CD4-positive, alpha-beta T cell treated with Interleukin-1 beta for 1 hour (primary cell): ENCODE measurements around the gene TGFA.

Source experiments
- DNase-seq, 2 donors: peaks; one replicate each; pipeline ENCODE4 v3.0.0-alpha.2; 2020 to 2022

TGFA gene

DNA sequence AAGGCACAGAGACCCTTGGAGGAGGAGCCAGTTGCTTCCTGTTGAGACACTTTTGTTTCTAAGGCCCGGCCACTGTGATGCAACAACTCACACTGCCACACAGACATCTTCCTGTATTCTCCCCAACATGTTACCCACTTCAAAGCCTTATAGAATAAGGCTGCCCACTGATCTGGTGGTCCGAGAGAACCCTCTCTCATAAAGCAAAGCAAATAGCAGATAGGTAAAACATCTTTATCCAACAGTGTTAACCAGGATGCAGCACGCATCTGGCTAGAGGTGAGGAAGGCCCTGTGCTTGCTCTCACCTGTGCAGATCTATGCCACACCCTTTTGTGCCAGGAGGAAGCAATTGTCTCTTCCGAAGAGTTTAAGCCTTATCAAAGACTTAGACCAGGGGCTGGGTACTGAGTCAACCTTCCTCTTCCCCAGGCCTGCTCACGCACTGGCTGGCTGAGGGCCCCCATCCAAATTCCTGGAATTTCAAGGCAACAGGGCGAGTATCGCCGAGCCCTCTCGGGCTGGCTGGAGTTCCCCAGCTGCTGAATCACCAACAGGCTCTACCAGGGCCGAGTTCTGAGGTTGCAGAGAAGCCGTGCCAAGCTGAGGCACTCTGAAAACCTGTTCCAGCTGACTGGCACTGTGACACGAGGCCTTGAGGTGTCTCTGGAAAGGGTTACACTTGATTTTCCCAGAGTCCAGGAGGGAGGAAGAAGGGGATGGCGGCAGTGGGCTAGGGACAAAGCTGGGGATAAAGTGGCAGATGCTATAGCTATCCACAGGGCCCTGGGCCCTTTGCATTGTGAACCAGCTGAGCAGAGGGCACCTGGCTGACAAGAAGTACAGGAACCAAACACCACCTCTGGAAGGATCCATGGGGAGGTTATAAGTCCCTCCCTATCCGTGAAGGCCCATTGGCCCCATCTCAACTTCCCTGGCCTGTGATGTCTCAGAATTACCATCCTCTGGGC lies 29.3 kb downstream of the TGFA start:
- peak; percentile 31 to 44 for DNase-seq

DNA sequence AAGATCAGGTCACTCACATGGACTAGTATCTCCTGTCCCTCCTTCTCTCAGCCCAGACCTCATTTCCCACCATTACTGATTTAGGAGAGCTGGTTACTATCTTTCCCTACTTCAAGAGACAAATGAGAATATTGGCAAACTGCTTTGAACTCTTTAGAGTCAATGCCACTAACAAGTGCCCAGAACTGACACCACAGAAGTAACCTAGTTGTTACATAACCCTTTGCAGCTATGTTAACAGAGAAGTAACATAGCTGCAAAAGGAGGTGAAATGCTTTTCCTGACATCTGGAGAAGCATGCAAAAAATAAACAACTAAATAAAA lies 30.0 kb downstream of the TGFA start:
- no peak for DNase-seq

DNA sequence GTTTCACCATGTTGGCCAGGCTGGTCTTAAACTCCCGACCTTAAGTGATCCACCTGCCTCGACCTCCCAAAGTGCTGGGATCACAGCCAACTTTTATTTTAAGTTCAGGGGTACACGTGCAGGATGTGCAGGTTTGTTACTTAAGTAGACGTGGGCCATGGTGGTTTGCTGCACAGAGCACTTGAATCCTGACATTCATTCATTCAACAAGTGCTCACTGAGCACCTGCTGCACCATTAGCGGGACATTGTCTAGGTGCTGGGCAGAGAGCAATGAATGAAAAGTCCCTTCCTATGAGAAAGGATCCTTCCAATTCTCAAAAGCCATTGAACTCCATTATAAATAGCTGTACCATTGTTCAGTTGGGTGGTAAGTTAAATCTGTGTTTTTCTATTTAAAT lies 31.0 kb downstream of the TGFA start:
- DNase-seq: no peak

DNA sequence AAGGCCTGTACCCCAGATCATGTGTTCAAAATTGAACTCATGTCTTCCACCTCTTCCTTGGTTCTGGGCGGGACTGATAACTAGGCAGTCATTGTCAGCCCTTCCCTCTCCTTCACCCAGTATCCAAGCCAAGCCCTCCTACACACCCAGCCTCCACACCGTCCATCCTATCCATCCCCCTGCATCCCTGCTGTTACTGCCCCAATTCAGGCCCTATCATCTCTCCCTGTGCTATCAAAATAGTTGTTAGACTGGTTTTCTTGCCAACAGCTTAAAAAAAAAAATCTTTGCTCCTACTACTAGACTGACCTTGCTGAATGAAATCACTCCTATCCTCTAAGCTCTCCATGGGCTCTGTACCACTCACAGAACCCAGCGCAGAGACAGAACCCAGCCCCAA lies 32.8 kb downstream of the TGFA start:
- no peak for DNase-seq

DNA sequence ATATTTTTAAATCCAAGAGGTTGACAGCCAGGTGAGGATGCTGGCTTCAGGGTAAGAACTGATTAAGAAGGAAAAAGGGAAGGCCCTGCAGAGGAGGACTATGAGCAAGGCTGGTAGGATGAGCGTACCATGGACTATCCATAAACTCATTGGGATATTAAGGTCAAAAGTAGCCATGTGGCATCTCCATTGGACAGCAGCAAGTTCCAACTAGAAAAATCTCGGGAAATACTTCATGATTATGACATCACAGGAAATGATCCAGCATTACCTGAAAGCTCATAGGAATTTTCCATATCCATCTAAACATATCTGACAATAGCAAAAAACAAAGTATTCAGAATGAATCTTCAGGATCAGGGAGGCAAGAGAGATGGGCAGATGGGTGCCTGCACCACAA lies 34.2 kb downstream of the TGFA start:
- no peak for DNase-seq

DNA sequence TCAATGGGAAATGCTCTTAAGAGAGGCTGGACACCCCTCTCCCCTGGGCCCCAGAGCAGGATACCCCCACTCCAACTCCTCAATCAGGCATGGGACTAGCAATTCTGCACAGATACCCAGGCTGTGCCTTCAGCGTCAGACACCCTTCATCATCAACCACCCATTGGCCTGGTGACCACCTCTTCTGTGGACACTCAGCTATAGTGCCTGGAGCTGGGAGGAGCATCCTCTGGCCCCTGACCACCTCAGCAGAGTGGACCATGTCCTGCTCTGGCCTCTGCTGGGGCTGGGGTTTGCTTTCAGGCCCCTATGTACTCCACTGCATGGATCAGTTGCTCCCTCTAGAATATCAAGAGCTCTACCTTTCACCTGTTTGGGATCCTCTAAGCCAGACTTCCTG lies 35.1 kb downstream of the TGFA start:
- DNase-seq: no peak

DNA sequence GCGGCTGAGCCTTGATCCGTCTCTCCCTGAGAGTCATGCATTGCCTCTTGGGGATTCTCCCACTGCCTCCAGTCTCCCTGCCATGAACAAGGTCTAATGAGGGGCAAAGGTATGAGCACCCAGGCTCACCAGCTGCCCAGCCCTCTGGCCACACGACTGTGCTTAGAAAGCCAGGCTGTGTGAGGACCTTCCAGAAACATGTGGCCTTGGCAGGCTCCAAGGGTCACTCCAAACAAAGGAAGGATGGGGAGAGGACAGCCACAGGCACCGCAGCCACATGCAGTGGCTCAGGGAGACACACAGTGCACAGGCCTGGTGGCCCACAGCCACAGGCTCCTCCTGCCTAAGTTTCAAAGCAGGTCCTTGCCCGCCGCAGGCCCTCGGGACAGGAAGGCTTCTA lies 35.8 kb downstream of the TGFA start:
- DNase-seq: no peak

DNA sequence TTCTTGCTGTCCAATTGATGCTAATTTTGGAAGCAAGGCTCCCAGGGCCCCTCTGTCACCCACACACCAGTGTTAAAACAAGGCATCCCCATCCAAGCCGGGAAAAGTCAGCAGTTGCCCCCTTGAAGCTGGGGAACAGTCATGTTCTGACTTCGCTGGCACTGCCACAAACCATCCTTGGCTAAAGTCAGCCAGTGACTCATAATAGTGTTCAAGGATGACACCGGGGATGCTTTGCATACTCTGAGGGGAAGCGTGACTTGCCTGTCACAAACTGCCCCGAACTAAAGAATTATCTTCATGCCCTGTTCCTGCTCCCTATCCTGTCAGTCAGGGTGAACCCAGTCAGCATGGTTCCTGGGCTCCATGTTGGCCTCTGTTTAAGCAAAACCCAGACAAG lies 37.0 kb downstream of the TGFA start:
- DNase-seq: peak in 1 of 2 donors; percentile 49

DNA sequence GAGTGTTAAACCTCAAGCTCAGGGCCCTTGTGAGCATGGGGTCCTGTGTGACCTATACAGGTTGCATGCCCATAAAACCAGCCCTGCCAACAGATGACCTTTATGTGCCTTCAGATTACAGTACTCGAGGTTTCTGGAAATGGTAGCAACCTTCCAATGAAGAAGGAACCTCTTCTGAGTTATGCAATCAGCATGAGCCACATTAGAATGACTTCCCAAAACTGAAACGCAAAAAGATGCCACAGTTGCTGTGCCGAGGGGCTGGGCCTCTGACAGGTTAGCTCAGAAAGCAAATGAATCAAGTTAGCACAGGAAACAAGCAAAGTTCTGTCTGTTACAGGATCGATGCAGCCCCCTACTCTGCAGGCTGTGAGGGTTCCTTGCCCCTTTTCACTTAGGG lies 37.7 kb downstream of the TGFA start:
- peak in 1 of 2 donors; percentile 33 for DNase-seq

DNA sequence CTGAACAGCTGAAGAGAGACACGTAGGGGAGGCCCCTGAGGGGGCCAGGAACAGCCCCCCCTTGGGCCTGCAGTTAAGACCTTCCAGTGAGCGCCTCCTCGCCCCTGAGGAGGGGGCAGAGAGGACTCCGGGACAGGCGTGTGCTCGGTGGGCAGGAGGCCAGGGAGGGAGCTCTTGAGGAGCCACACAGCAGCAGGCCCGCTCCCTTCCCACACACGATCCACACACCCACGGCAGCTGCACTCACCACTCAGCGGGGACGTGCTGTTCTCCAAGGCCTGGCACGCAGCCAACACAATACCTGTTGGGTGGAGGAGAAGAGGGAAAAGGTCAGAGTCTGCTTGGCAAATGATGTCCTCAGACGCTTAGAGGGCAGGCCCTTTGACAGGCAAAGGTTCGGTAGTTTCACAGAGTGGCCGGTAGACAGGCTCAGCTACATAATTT lies 39.0 kb downstream of the TGFA start:
- DNase-seq: no peak

DNA sequence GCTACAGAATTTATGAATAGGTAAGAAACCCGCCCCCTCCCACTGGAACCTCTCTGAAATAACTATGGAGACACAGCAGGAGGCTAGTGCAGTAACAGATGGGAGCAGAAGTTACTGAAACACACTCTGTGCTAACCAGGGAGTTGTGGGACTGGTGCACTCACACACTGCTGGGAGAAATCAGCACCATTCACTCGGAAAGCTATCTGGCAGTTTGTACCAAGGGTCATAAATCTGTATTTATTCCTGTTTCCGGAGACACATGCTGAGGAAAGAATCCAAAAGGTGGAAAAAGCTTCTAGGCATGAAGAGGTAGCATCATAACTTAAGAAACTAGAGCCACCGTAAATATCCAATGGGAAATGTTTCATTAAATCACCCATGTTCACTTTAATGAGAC lies 39.9 kb downstream of the TGFA start:
- no peak for DNase-seq

DNA sequence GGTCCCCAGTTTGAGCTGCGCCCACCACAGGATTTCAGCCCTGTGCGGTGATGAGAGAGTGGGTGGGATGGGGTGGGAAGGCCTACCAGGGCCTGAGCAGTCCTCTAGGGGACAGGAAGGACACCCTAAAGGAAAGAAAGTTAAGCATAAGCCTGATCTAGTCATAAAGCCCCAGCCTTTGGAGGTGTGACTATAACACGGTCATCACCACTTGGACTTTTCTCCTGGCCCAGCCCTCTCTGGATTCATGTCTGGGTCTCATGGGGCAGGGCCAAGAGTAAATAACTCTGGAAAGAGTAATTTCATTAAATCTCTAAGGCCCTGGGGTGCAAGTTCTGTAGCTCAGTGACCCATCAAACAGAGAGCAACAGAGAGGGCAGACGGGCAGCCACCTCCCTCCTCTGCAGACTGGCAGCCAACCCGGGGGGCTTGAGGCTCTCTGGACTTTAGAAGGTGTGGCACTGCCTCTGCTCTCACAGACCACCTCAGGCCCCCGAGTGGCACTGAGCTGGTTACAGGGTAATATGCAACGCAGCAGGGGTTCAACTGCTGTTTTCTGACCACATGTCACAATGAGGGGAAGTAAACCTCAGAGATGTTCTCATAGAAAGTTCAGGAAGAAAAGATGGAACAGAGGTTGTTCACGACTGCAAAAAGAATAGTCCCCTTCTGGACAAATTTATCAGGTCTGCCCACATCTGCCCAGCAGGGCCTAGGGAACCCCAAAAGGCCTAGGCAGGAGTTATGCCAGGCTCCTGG lies 41.5 kb downstream of the TGFA start:
- DNase-seq: no peak

DNA sequence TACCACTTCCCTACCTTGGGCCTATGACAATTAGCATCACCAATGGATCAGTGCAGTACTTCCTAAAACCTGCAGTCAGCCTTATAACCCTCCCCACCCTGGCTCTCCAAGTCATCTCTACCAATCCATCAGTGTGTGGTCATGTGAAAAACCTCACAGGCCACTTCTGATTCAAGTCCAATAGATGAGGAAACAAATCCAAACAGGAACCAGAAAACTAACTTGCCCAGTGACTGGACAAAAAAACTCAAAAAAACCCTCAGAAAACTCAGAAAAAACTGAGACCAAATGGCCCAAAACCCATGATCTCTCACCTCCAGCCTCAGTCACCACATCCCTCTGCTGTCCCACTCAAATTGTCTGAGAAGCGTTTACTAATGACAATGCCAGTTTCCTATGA lies 43.3 kb downstream of the TGFA start:
- peak in 1 of 2 donors; percentile 36 for DNase-seq

DNA sequence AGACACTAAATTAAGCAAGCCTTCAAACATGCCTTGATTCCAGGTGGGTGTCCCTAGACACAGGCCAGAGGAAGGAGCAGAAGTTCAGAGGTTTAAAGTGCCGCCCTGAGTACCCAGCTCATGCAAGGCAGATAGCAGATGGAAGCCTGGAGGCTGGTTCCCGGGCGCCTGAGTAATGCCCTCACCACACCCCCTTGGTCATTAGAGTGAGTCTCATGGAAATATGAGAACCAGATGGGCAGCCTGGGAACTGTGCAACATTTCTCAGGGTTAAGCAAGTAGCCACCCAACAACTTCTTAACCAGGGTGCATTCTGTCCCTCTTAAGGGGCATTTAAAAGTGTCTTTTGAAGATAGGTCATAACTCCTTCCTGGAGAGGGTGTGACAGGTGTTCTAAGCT lies 44.1 kb downstream of the TGFA start:
- no peak for DNase-seq

DNA sequence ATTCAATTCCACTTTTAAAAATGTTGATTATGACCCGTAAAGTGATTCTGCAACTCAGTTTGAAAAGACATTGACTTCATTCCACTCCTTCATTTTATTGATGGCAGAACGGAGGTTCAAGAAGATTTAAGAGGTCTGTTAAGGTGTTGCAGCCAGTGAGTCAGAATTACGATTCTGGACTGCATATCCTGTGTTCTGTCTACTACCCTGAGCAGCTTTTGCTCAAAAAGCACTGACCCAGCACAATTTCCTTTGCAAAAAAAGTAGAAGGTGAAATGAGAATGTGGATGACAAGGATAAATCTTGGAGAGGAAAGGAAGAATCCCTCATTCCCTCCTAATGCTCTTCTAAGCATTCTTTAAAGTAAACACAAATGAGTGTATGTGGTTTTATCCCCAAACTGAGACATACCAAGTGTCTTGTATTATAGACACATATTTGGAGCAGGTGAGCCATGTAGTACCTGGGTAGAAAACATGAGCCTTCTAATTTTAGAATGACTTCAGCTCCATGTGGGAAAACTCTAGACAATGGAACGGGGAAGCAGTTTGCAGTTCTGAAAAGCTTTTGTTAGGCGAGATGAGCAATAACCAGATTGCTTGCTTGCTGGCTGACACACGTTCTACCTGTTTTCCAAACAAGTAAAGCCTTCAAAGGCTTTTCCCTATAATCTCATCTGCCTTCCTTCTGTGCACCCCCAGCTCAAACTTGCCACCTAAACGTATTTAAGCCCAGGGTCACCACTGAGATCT lies 44.7 kb downstream of the TGFA start:
- no peak for DNase-seq

DNA sequence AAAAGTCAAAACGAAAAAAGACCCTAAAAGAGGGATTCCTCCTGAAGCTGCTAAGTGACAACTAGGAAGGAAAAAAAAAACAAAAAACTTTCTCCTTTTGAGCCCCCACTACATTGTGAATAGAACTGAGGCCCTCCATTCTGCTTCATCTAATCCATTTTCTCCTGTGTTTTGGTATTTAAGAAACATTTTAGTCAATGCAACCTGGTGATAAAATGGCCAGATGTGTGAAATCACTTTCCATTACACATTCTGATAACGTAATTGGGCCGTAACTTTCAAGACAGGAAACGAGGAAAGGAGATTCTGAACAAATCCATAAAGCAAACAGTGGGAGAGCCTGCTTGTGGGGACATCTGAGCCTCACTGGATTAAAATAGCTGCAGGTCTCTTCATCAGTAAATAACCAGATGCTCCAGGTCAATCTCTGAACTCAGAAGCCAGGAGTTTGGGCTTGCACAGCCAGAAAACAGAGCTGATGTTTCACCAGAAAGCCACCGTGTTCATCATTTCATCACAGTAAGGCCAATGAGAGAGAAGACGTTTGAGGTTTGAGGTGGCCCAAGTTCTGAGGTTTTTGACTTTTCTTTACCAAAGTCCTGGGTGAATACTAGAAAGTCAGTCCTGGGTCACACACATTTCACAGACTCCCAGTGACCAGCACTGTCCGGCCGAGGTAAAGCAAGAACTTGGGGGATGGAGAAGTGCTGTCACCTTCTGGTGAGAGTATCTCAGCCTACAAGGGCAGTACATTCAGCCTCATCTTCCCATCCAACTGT lies 47.8 kb downstream of the TGFA start:
- DNase-seq: no peak

DNA sequence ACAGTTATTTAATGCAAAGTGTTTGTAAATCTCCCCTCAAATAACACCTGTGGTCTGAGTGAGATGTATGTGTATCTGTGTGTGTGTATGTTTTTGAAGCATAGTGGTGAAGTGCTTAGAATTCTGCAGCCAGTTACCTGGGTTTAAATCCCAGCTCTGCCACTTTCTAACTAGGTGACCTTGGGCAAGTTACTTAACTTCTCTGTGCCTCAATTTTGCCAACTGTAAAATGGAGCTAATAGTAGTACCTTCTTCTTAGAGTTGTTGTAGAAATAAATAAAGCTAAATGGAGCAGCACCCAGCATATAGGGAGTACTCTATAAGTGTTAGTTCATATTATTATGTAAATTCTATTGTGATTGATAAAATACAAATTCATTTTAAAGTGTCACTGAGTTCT lies 48.9 kb downstream of the TGFA start:
- DNase-seq: no peak

DNA sequence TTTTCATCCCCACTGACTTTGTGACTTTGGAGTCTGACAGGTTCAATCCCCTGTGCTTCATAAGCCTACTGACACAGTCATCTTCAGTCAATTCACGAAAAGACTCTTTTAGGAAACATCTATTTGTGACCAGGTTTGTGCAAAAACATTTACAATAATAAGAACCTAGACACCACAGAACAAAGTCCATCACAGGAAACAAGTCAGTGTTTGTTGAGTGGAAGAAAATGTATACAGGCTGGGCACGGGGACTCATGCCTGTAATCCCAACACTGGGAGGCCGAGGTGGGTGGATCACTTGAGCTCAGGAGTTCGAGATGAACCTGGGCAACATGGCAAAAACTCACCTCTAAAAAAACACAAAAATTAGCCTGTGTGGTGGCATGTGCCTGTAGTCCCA lies 49.7 kb downstream of the TGFA start:
- DNase-seq: no peak

DNA sequence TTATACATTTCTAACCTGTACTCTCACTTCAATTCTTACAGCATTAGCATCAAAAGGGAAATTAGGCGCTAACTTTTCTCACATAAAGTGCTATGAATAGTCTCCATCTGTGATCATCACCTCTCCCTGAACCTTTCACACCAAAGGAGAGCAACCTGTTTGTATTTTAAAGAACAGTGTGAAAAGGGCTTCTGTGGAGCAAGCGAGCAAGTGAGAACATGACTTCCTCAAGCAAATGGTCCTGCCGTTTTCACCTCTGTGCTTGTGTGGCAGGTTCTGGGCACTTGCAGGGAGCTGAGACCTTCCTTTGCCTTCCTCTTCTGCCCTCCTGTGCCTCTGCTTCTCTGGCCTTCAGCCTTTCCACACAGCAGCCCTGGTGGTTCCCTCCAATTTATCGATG lies 51.9 kb downstream of the TGFA start:
- no peak for DNase-seq

DNA sequence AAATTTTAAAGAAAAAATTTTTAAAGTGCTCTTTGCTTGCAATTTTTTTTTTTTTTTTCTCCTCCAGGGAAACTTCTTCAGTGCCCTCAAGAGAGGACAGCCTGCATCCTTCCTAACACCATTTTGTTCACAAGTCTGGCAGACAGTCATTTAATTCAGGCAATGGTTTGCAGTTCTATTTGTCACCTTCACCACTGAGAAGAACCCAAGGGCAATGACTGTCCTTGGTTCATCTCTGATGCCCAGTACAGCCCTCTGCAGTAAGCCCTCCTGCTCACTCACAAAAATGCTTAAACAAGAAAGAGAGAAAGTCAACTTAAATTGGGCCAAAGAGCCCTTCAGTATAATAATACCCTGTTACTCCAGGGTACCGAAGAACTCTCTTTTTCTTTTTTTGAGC lies 52.4 kb downstream of the TGFA start:
- no peak for DNase-seq

DNA sequence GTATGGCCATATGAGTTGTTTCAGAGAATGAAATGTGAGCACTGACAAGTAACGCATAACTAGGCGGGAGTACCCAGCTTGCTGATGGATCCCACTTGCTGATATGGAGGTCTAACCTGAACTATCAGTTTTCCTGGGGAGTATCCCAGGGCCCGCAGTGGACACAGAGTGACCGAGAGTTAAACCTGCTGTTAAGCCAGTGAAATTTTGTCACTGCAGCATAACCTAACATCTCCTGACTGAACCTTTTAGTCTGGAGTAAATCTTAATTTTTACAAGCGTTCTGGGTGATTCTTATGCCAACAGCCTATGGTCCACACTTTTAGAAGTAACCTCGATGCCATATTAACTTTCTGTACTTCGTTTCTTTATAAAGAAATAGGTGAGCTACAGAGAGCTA lies 54.4 kb downstream of the TGFA start:
- DNase-seq: no peak

DNA sequence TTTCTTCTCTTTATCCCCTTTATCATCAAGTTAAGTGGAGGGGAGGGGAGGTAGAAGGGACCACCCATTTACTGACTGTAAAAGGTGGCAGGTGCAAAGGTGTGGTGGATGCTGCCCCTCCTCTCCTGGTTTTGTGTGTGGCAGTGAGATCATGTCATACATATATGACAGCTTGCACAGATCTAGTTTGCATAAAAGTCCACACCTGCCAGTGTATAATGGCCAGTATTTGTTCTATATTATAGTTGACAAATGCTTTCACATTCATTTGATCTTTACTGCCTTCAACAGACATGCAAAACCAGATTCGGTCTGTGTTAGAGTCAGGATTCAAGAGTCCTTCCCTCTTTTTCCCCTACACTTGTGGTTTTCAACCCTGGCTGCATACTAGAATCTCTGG lies 55.1 kb downstream of the TGFA start:
- no peak for DNase-seq

DNA sequence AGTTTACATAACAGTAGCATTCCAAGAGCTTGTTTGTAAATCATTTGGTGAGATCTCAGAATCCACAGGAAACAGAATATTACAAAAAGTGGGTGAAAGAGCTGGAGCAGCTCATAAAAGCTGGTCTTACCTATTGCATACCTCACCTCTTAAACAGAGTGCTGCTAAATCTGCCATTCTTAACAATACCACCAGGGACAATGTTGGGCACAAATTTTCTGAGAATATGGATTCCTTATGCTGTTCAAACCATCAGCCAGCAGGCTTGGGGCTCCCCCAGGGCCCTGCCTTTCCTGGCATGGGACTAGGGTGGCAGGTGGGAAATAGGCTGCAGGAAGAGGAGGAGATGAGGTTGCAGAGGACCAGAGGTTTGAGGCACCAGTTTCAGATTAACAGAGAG lies 55.6 kb downstream of the TGFA start:
- DNase-seq: no peak
